DMS53 treated with DMSO at 0.1 percent for 48 hours (cell line): ENCODE measurements around the gene SPAG17.

Experiments
- DNase-seq: peaks from one replicate; lab custom pipeline; 2025; ENCODE audit not compliant: unreplicated experiment; lab: John Stamatoyannopoulos, UW

The SPAG17 gene

GRCh38 chr1:118185084-118185832, at the start of gene SPAG17:
Gene SPAG17 (minus strand): TSS chr1:118185228. CDS start chr1:118185157, 71 bp downstream.
- DNase-seq: peak; percentile 48

- DNase-seq: no peak
These were observed 40.4 kb upstream of the SPAG17 start for GRCh38 chr1:118225471-118225870.

- no peak for DNase-seq
These were observed 38.4 kb upstream of the SPAG17 start for GRCh38 chr1:118223426-118223825.

GRCh38 chr1:118219438-118219837, 34.4 kb upstream of the SPAG17 start:
- DNase-seq: no peak

GRCh38 chr1:118217141-118217838, 32.3 kb upstream of the SPAG17 start:
- no peak for DNase-seq

GRCh38 chr1:118214866-118215265, 29.8 kb upstream of the SPAG17 start:
- DNase-seq: no peak

- DNase-seq: no peak
These were observed 25.7 kb upstream of the SPAG17 start for GRCh38 chr1:118210723-118211110.

GRCh38 chr1:118210051-118210722, 25.2 kb upstream of the SPAG17 start:
- no peak for DNase-seq

- no peak for DNase-seq
These were observed 24.6 kb upstream of the SPAG17 start for GRCh38 chr1:118209648-118210047.

- no peak for DNase-seq
These were observed 21.9 kb upstream of the SPAG17 start for GRCh38 chr1:118206966-118207365.

GRCh38 chr1:118204648-118205047, 19.6 kb upstream of the SPAG17 start:
- DNase-seq: peak; percentile 14

GRCh38 chr1:118204105-118204504, 19.1 kb upstream of the SPAG17 start:
- no peak for DNase-seq

- no peak for DNase-seq
These were observed 17.1 kb upstream of the SPAG17 start for GRCh38 chr1:118202076-118202608.

- no peak for DNase-seq
These were observed 16.5 kb upstream of the SPAG17 start for GRCh38 chr1:118201524-118201923.

GRCh38 chr1:118200836-118201235, 15.8 kb upstream of the SPAG17 start:
- DNase-seq: no peak

GRCh38 chr1:118190561-118190960, 5.5 kb upstream of the SPAG17 start:
- no peak for DNase-seq

GRCh38 chr1:118189564-118189963, 4.5 kb upstream of the SPAG17 start:
- DNase-seq: no peak

- DNase-seq: no peak
These were observed 3.4 kb upstream of the SPAG17 start for GRCh38 chr1:118188411-118188810.

- no peak for DNase-seq
These were observed 998 bp upstream of the SPAG17 start for GRCh38 chr1:118186026-118186425.

GRCh38 chr1:118184739-118185083, 317 bp downstream of the SPAG17 start:
- DNase-seq: peak; percentile 7

GRCh38 chr1:118183586-118183985, 1.4 kb downstream of the SPAG17 start:
- DNase-seq: no peak

GRCh38 chr1:118177998-118178397, 7.0 kb downstream of the SPAG17 start:
- no peak for DNase-seq
